Activated naive CD8-positive, alpha-beta T cell (primary cell): ENCODE results near the gene BET1L.
"Not testable (repeated sequence)": the region's sequence is repeated elsewhere in the genome, so short reads cannot be mapped to it uniquely, and the experiment has no call there.

Experiments
- H3K27ac Mint-ChIP-seq: one replicate; pipeline ENCODE4 v1.8.0; 2021; ENCODE audit warnings: mixed read lengths
- H3K27me3 Mint-ChIP-seq: one replicate; pipeline ENCODE4 v1.8.0; 2021; ENCODE audit warnings: mixed read lengths
- H3K36me3 Mint-ChIP-seq: one replicate; pipeline ENCODE4 v1.8.0; 2021; ENCODE audit warnings: mixed read lengths
- H3K4me1 Mint-ChIP-seq: one replicate; pipeline ENCODE4 v1.8.0; 2021; ENCODE audit warnings: low read depth, mixed read lengths
- H3K4me3 Mint-ChIP-seq: one replicate; pipeline ENCODE4 v1.8.0; 2021; ENCODE audit warnings: mild to moderate bottlenecking, mixed read lengths
- H3K9me3 Mint-ChIP-seq: one replicate; pipeline ENCODE4 v1.8.0; 2021; ENCODE audit warnings: low read depth, mixed read lengths

BET1L gene

GRCh38 chr11:221539-221938 lies 14.3 kb upstream of the BET1L start:
- H3K27me3 Mint-ChIP-seq = no peaks in the 10 kb centered on the region
- no peak overlapping the region for H3K27ac Mint-ChIP-seq
- H3K36me3 Mint-ChIP-seq = no peaks in the 10 kb centered on the region
- no peaks in the 10 kb centered on the region for H3K9me3 Mint-ChIP-seq
- no peak overlapping the region for H3K4me3 Mint-ChIP-seq
- peaks cover 11% of the 10 kb centered on the region for H3K4me1 Mint-ChIP-seq

- H3K4me1 Mint-ChIP-seq, H3K27me3 Mint-ChIP-seq, H3K4me3 Mint-ChIP-seq, H3K27ac Mint-ChIP-seq, H3K36me3 Mint-ChIP-seq, H3K9me3 Mint-ChIP-seq: not testable (repeated sequence)
These were observed 13.5 kb upstream of the BET1L start for GRCh38 chr11:220641-221215.

GRCh38 chr11:218815-219593 lies 11.8 kb upstream of the BET1L start:
- Mint-ChIP-seq H3K4me1 (peaks cover 4% of the 10 kb centered on the region), H3K4me3 (no peak overlapping the region), H3K27me3 (no peaks in the 10 kb centered on the region), H3K9me3 (no peaks in the 10 kb centered on the region), H3K36me3 (no peaks in the 10 kb centered on the region), H3K27ac (no peak overlapping the region)

- H3K27me3 Mint-ChIP-seq = no peaks in the 10 kb centered on the region
- no peak overlapping the region for H3K4me3 Mint-ChIP-seq
- H3K9me3 Mint-ChIP-seq = no peaks in the 10 kb centered on the region
- peak overlapping the region; percentile 23 for H3K27ac Mint-ChIP-seq
- peaks cover 2% of the 10 kb centered on the region for H3K36me3 Mint-ChIP-seq
- H3K4me1 Mint-ChIP-seq = peaks cover 4% of the 10 kb centered on the region
These were observed 10.5 kb upstream of the BET1L start for GRCh38 chr11:217704-218103.

DNA sequence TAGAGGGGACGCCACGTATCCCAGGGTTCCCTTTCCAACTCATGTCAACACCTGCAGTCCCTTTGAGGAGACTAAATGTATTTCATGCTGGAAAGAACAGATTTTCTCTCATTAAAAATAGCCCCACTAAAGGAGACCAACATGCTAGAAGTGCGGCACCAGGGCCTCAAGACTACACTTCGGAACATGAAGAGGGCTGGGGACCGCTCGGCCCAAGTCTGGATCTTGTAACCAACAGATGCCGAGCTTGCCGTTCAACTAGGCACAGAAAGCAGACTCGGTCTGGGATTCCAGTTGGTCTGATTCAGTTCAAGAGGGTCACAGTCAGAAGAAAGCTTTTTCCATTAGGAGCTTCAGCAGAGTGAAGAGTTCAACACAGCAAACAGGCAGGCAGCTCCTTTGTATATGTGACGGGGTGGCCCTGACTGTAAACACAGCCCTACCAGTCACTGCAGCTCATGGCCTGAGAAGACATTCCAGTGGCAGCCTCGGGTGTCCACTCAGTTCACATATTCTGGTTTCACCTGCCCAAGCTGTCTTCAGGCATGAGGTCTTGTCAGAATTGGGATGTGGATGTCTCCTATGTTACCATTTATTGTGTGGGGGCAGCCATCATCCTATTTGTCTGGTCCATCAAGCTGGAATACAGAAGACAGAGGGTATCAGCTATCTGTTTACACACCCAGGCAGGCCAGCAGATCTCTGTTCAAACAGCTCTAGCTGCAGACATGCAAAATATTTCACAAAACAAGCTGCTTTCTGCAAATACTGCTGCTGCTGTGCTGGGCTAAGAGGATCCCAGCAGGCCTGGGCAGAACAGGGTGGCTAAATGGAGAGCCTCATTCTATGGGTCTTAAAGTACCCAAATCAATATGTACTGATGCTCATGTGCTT lies 9.1 kb upstream of the BET1L start:
- Mint-ChIP-seq H3K4me3 (no peak overlapping the region), H3K9me3 (no peaks in the 10 kb centered on the region), H3K4me1 (peaks cover 6% of the 10 kb centered on the region), H3K27ac (peak overlapping the region; percentile 58), H3K27me3 (no peaks in the 10 kb centered on the region), H3K36me3 (peaks cover 5% of the 10 kb centered on the region)

- H3K9me3 Mint-ChIP-seq = no peaks in the 10 kb centered on the region
- H3K4me1 Mint-ChIP-seq = peaks cover 8% of the 10 kb centered on the region
- peaks cover 5% of the 10 kb centered on the region for H3K36me3 Mint-ChIP-seq
- H3K4me3 Mint-ChIP-seq = no peak overlapping the region
- H3K27me3 Mint-ChIP-seq = no peaks in the 10 kb centered on the region
- peak overlapping the region; percentile 58 for H3K27ac Mint-ChIP-seq
These were observed 8.4 kb upstream of the BET1L start for GRCh38 chr11:215581-216037.

DNA sequence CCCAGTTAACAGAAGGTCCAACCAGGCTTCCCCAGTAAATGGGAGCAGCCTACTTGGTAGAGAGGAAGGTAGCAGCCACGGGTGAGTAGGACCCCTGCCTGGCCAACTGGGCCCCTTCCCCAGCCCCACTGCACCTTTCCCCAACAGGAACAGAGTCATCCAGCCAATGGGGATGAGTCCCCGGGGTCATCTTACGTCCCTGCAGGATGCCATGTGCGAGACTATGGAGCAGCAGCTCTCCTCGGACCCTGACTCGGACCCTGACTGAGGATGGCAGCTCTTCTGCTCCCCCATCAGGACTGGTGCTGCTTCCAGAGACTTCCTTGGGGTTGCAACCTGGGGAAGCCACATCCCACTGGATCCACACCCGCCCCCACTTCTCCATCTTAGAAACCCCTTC lies 6.9 kb upstream of the BET1L start:
- H3K27ac Mint-ChIP-seq = no peak overlapping the region
- no peaks in the 10 kb centered on the region for H3K27me3 Mint-ChIP-seq
- H3K4me1 Mint-ChIP-seq = peaks cover 15% of the 10 kb centered on the region
- H3K4me3 Mint-ChIP-seq = no peak overlapping the region
- no peaks in the 10 kb centered on the region for H3K9me3 Mint-ChIP-seq
- H3K36me3 Mint-ChIP-seq = peaks cover 5% of the 10 kb centered on the region

GRCh38 chr11:213111-213510 lies 5.9 kb upstream of the BET1L start:
- H3K4me1 Mint-ChIP-seq = peaks cover 15% of the 10 kb centered on the region
- H3K4me3 Mint-ChIP-seq = no peak overlapping the region
- H3K9me3 Mint-ChIP-seq = no peaks in the 10 kb centered on the region
- H3K36me3 Mint-ChIP-seq = peaks cover 5% of the 10 kb centered on the region
- no peak overlapping the region for H3K27ac Mint-ChIP-seq
- no peaks in the 10 kb centered on the region for H3K27me3 Mint-ChIP-seq

DNA sequence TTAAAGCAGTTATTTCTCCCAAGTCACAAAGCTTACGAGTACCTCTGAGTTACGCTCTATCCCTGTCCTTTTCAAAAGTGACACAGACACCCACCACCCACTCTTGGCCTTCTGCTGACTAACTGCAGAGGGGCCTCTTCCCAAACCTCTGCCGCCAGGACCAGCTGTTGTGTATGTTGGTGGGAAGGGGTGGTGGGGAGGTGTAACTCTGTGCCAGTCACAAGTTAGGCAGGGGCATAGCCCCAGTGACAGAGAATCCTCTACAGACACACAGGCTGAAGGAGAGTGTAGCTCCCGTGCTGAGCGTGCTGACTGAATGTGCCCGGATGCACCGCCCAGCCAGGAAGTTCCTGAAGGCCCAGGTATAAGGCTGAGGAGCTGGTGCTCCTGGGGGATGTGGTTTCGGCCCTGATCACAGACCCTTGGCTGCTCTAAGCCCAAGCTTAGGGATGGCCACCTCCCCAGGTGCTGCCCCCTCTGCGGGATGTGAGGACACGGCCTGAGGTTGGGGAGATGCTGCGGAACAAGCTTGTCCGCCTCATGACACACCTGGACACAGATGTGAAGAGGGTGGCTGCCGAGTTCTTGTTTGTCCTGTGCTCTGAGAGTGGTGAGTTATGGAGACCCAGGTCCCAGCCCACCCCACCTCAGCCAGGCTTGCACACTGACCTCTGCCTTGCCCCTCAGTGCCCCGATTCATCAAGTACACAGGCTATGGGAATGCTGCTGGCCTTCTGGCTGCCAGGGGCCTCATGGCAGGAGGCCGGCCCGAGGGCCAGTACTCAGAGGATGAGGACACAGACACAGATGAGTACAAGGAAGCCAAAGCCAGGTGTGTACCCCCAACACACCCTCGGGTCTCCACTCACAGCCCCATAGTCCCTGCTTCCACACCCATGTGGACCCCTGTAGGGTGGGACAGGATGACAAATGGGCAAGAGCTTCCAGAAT lies 5.2 kb upstream of the BET1L start:
- H3K9me3 Mint-ChIP-seq = no peaks in the 10 kb centered on the region
- H3K4me1 Mint-ChIP-seq = peaks cover 12% of the 10 kb centered on the region
- no peaks in the 10 kb centered on the region for H3K27me3 Mint-ChIP-seq
- H3K4me3 Mint-ChIP-seq = no peak overlapping the region
- peaks cover 5% of the 10 kb centered on the region for H3K36me3 Mint-ChIP-seq
- no peak overlapping the region for H3K27ac Mint-ChIP-seq

- peaks cover 12% of the 10 kb centered on the region for H3K4me1 Mint-ChIP-seq
- peak overlapping the region; percentile 86 for H3K27ac Mint-ChIP-seq
- H3K9me3 Mint-ChIP-seq = no peaks in the 10 kb centered on the region
- H3K4me3 Mint-ChIP-seq = peak overlapping the region; percentile 61
- H3K36me3 Mint-ChIP-seq = peaks cover 5% of the 10 kb centered on the region
- H3K27me3 Mint-ChIP-seq = no peaks in the 10 kb centered on the region
These were observed 4.5 kb upstream of the BET1L start for GRCh38 chr11:211741-212140.

- H3K27ac Mint-ChIP-seq = peak overlapping the region; percentile 86
- H3K4me3 Mint-ChIP-seq = peak overlapping the region; percentile 61
- H3K9me3 Mint-ChIP-seq = no peaks in the 10 kb centered on the region
- peaks cover 5% of the 10 kb centered on the region for H3K36me3 Mint-ChIP-seq
- peaks cover 12% of the 10 kb centered on the region for H3K4me1 Mint-ChIP-seq
- no peaks in the 10 kb centered on the region for H3K27me3 Mint-ChIP-seq
These were observed 4.1 kb upstream of the BET1L start for GRCh38 chr11:211295-211694.

DNA sequence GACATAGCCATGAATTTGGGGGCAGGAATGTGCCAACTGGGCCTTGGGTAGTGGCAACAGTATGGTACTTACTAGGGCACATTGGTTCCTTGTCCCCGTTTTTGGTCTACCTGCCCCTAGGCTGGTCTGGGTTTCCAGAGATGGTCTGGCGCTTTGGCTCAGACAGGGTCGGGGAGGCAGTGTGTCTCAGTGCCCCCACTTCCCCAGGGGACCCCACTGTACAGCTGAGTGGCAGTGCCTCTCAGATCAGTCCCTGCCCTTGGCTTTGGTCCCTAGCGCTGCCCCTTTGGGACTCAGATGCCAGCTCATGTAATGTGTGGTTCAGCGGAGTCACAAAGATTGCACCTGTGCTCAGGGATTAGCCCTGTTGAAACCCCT lies 3.6 kb upstream of the BET1L start:
- no peaks in the 10 kb centered on the region for H3K9me3 Mint-ChIP-seq
- H3K4me1 Mint-ChIP-seq = peaks cover 16% of the 10 kb centered on the region
- H3K4me3 Mint-ChIP-seq = peak overlapping the region; percentile 100
- H3K27ac Mint-ChIP-seq = peak overlapping the region; percentile 86
- peaks cover 5% of the 10 kb centered on the region for H3K36me3 Mint-ChIP-seq
- H3K27me3 Mint-ChIP-seq = no peaks in the 10 kb centered on the region

- H3K27ac Mint-ChIP-seq = peak overlapping the region; percentile 89
- H3K4me3 Mint-ChIP-seq = peak overlapping the region; percentile 100
- no peaks in the 10 kb centered on the region for H3K9me3 Mint-ChIP-seq
- H3K4me1 Mint-ChIP-seq = peaks cover 22% of the 10 kb centered on the region
- H3K27me3 Mint-ChIP-seq = no peaks in the 10 kb centered on the region
- peaks cover 5% of the 10 kb centered on the region for H3K36me3 Mint-ChIP-seq
These were observed 3.1 kb upstream of the BET1L start for GRCh38 chr11:210122-210802.
